HPDE6-E6E7 (cell line): ENCODE data around the gene SLC10A6.
A peak's percentile ranks its signal among the peaks of the same experiment; 100 is the strongest.
"Not testable (repeated sequence)": the region's sequence is repeated elsewhere in the genome, so short reads cannot be mapped to it uniquely, and the experiment has no call there.

ENCODE experiments used
- DNase-seq: peaks from one replicate; pipeline ENCODE4 v3.0.0; 2011; ENCODE audit warnings: missing footprints; ENCODE audit errors: extremely low spot score

The SLC10A6 gene, protein sequence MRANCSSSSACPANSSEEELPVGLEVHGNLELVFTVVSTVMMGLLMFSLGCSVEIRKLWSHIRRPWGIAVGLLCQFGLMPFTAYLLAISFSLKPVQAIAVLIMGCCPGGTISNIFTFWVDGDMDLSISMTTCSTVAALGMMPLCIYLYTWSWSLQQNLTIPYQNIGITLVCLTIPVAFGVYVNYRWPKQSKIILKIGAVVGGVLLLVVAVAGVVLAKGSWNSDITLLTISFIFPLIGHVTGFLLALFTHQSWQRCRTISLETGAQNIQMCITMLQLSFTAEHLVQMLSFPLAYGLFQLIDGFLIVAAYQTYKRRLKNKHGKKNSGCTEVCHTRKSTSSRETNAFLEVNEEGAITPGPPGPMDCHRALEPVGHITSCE

DNA sequence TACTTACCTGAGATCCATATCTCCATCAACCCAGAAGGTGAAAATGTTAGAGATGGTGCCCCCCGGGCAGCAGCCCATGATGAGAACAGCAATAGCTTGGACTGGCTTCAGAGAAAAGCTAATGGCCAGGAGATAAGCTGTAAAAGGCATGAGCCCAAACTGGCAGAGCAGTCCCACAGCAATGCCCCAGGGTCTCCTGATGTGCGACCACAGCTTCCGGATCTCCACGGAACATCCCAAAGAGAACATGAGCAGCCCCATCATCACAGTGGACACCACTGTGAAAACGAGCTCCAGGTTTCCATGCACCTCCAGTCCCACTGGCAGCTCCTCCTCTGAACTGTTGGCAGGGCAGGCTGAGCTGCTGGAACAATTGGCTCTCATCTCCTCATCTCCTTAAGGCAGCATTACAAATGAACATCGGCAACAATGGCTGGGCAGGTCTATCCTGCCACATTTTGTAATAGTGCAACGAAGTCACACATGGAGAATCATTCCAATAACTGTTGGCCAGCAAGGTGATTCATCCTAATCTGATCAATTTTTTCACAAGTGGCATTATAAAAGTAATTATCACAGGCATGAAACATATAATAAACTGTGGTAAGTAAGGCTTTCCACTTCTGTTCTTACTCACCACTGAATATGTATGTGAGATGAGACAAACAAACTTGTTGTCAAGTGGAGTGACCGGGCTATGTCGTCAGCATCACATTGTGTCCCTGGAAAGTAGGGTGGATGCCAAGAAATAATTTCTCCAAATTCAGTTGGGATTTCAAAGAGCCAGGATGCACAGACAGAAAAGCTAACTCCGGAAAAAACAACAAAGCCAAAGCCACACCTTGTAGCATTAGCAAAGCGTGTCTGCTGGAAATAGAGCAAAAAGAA, at the start of gene SLC10A6:
Gene SLC10A6 (minus strand): TSS at position 653 of the 888 bp plus-strand sequence. CDS start 269 bp downstream, at position 384.
- no peak for DNase-seq

DNA sequence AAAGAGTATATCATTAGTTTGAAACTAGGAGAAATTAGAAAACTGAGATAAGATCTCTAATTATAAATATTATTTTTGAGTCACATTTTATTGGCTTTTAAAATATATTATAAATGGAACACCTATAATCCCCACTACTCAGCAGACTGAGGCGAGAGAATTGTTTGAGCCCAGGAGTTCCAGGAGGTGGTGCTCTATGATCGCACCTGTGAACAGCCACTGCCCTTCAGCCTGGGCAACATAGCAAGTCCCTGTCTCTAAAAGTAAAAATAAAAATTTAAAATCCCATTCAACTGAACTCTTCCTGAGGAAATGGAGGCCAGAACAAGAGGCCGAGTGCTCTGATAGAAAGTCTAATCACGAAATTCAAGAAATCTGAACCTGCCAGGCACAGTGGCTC, 49.4 kb upstream of the SLC10A6 start:
- DNase-seq: no peak

DNA sequence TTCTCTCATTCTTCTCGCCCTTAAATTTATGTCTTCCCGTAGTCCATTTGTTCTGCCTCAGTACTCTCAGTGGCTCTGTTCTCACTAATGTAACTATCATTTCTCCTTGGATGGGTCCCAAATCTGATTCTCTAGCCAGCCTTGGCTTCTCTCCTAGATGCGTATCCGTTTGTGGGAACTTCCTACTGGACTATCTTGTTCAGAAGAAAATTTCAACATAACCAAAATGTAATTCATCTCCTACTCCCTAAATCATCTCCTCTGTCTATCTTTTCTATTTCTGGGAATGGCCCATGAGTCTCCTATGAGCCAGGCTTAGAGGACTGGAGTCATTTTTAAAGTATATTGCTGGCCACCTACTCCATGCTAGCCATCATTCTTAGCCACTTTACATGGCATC, 47.4 kb upstream of the SLC10A6 start:
- DNase-seq: no peak

DNA sequence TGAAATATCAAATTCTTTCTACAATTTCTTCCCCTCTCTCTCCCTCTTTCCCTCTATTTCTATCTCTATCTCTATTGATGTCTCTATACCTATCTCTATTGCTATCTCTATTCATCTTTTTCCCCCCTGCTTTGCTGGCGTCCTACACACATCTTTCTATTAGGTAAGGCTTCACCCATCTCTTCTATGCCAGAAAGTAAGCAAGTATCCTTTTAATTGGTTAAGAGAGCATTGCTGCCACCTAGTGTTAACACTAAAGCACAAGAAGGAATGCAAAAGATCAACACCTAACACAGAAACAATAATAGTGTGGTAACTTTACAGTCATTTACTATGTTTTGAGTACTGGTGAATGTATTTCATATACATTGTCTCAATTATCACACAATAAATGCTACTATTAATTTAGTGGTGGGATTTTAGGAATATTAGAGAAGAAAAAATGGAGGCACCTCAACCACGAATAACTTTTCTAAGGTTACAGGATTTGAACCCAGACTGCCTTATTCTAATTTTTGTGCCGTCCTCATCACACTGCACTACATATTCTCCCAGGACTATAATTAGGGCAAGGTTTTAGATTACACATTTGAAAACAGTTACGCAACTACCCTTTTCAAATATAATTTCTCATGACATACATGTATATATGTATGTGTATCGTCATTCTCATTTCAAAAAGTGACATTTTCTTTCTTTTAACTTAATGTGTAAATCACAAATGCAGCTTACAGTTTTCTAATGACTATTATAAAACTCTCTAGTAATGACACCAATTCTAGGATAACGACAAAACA, 46.7 kb upstream of the SLC10A6 start:
- DNase-seq: peak; percentile 35

DNA sequence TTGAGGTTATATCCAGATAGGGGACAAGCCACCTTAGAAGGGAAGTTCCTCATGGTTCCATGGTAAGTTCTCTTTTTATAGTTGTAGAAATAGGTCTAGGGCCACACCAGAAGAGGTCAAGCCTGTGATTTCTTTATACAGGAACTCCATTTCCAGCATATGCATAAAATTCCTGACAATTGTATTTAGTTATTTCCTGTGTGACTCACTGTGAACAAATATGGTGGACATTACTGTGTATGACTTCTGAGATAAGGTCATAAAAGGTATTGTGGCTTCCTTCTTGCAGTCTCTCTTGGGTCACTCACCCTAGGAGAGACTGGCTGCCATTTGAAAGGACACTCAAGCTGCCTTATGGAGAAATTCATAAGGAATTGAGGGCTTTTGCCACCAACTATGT, 45.3 kb upstream of the SLC10A6 start:
- no peak for DNase-seq

DNA sequence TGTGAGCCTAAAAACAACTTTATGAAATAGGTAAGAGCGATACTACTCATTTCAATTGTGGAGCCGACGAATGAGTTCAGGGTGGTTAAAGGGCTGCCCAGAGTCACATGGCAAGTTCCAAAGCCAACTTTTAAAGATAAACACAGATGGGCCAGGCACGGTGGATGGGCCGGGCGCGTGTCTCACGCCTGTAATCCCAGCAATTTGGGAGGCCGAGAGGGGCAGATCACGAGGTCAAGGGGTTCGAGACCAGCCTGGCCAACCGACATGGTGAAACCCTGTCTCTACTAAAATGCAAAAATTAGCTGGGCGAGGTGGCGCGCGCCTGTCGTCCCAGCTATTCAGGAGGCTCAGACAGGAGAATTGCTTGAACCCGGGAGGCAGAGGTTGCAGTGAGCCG, 44.0 kb upstream of the SLC10A6 start:
- no peak for DNase-seq

DNA sequence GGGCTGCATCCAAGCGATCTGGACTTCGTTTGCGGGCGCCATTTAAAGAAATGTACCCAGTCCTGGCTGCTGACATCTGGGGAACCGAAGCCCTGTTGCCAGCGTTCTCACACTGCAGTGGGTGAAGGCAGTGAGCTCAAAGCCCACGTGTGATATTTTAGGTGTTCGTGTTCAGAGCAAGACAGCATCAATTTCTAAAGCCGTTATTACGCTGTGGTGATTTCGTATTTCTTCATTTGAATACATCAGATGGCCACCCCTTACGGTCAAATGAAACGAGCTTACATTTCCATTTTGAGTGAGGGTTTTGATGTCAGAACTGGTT, 43.4 kb upstream of the SLC10A6 start:
- DNase-seq: no peak

DNA sequence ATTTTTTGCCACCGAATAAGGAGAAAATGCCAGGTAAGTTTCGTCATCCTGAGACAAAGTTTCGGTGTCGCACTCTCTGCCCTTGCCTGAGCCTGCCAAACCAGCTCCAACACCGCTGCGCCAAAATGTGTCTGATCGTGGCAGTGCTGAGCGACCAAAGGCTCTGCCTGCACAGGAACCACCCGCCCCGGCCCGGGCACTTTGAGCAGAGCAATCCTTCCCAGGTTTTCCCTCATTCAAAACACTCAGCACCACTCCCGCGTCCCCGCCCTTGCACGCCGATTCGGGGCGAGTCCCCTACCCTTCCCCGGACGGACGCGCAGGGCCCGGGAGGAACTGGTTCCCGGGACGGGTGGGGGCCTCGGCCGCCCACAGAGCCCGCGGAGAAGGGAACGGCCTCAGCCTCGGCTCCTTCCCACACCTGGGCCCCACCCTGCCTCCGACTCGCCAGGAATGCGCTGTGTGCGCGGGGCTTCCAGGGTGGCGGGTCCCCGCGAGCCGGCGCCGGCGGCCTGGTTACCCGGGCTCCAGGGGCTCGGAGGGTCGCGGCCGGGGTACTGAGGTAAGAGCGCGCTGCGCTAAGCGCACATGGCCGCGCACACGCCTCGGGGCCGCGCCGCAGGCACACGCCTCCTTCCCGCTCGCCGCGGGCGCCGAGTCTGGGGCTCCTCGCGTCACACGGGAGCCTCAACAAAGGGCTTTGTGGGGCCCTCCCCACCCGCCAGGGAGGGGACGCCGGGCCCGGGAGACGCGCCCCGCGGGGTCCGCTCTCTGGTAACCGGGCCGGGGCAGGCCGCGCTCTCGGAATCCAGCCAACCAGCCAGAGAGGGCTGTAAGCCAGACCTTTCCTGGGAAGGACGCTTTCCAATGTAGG, 42.8 kb upstream of the SLC10A6 start, which contains the start of gene C4orf36:
Gene C4orf36 (minus strand): TSS at position 661 of the 874 bp plus-strand sequence. CDS start 902 bp downstream, outside the sequence.
- DNase-seq: peak; percentile 58

DNA sequence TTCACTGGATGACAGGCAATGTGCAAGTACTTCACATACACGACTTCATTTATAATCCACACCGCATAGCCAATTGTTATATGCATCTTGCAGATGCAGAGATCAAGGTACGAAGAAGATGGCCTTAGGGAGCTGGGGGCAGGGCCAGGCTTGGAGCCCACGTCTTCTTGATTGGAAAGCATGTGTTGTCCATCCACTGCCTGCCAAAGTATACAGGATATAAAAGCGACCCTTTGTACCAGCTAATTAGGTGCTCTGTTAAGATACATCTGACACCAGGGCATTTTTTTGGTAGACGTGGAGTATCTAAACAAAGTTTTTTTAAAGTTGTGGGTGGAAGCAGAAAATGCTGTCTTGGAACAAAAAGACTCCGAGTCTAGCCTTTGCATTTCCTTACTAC, 41.6 kb upstream of the SLC10A6 start:
- no peak for DNase-seq

DNA sequence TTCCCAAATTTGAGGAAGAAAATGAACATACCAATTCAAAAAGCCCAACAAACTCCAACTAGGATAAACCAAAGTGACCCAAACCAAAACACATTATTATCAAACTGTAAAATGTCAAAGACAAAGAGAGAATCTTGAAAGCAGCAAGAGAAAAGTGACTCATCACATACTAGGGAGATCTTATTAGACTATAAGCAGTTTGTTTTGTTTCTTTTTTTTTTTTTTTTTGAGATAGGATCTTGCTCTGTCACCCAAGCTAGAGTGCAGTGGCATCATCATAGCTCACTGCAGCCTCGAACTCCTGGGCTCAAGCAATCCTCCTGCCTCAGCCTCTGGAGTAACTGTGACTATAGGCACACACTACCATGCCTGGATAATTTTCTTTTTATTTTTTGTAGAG, 30.5 kb upstream of the SLC10A6 start:
- no peak for DNase-seq

DNA sequence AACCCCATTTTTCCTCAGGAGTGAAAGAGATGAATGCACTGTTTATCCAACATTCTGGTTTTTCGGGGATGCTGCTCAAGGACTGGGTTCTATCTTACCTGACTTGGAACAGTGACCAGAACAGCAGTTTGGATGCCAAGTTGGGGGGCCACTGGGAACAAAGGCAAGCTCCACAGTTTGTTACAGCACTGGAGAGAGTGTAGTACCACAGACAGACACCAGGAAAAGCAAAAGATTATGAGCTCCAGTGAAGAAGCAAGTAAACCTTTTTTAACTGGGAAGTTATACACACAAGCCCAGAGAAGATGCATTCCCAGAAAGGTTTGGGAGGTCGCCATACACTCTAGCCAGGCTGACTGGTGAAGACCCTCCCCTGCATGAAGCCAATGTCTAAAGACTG, 29.5 kb upstream of the SLC10A6 start:
- DNase-seq: no peak

DNA sequence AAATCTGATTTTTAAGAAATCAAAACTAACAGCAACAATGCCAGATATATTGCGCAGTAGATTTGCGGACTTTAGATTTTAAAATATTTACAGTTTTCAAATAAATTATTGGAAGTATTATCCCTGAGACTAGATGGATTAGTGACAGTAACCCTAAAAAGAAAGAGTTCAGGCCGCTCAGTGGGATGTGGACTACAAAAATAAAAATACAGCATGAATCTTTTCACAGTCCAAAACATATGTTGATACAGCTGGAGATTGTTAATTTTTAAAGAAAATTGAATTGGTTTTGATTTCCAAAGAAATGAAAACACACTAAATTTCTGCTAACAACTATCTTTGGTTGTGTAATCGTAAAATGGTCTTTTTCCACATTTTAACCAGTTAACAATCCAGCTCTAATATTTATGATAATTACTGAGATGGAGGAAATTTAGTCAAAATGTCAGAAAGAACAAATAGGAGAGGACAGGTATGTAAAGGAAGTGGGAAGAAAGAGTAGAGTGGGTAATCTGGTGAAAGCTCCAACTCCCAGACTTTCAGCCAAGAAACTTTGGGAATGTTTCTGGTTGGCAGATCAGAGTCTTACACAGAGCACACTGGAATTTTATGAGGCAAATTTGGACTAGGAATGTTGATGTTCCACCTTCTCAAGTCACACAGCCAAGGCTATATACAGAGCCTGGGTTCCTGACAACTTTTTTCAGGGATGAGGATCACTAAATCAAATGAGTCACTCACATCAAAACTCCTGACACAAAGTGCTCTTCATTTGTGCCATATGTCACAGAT, 27.9 kb upstream of the SLC10A6 start:
- no peak for DNase-seq

DNA sequence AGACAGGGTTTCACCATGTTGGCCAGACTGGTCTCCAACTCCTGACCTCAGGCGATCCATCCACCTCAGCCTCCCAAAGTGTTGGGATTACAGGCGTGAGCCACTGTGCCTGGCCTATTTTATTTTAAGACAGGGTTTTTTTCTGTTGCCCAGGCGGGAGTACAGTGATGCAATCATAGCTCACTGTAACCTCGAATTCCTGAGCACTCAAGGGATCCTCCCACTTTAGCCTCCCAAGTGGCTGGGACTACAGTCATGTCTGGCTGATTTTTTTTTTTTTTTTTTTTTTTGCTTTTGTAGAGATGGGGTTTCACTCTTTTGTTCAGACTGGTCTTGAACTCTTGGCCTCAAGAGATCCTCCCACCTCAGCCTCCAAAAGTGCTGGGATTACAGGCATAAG, 26.3 kb upstream of the SLC10A6 start:
- DNase-seq: not testable (repeated sequence)

DNA sequence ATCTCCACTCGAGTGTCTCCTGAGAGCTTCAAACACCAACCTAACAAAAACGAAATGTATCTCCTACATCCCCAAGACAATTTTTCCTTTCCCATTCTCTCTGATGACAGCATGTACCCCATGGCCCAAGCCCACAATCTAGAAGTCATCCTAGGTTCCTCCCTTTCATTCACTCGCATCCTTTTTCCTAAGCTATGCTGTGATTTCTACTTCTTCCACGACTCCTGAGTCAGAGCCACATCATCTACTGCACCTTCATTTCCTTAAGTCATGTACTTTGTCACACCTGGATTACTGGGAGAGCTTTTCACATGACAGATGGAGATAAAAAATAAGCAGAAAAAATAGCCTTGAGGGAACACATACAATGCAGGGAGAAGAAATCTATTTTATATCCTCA, 23.0 kb upstream of the SLC10A6 start:
- DNase-seq: peak; percentile 28

DNA sequence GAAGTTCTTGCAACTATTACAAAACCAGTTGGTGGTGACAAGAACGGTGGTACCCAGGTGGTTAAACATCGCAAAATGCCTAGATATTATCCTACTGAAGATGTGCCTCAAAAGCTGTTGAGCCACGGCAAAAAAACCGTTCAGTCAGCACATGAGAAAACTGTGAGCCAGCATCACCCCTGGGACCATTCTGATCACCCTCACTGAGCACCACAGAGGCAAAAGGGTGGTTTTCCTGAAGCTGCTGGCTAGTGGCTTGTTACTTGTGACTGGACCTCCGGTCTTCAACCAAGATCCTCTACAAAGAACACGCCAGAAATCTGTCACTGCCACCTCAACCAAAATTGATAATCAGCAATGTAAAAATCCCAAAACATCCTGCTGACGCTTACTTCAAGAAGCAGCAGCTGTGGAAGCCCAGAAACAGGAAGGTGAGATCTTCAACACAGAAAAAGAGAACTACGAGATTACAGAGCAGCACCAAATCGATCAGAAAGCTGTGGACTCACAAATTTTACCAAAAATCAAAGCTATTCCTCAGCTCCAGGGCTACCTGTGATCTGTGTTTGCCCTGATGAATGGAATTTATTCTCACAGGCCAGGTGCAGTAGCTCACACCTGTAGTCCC, 21.4 kb upstream of the SLC10A6 start:
- DNase-seq: no peak

DNA sequence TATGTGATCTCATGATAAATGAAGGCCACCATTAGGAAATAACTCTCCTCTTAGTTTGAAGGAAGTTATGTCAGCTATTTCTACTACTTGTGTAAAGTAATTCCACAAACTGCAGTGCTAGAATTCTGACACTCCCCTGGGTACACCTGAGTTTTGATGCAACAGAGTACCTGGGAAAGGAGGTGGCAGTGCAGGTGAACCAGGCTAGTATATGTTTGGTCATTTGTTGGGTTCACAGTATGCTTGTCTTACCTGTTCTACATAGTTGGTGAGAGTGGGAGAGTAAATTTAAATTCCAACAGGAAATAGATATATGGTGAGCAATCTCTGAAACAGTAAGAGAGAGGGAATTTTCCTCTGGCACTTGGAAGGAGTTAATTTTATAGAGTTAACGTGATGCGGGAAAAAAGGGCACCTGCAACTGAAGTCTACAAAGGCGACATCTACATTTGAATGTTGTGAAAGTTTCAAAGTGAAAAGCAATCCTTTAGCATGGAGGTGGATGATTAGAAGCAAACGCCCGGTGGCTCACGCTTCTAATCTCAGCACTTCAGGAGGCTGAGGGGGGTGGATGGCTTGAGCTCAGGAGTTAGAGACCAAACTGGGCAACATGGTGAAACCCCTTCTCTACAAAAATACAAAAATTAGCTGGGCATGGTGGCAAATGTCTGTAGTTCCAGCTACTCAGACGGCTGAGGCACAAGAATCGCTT, 8.3 kb upstream of the SLC10A6 start:
- DNase-seq: peak; percentile 9

DNA sequence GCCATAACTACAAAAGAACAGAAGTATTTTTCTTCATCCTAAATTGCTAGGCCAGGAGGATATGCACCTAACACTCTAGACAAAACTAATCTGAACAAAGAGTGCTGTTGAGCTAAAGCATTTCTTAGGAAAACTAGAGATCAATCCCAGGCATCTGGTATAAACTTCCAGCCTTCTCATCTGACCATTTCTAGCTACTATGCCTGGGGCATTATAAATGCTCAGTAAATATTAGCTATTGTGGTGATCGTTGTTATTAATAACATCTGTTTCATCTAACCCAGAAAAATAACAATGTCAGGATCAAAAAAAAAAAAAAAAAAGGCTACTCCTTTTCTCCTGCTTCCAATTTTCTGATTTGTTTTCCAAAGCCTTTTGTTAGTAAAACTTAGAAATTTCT, 7.7 kb upstream of the SLC10A6 start:
- DNase-seq: no peak

DNA sequence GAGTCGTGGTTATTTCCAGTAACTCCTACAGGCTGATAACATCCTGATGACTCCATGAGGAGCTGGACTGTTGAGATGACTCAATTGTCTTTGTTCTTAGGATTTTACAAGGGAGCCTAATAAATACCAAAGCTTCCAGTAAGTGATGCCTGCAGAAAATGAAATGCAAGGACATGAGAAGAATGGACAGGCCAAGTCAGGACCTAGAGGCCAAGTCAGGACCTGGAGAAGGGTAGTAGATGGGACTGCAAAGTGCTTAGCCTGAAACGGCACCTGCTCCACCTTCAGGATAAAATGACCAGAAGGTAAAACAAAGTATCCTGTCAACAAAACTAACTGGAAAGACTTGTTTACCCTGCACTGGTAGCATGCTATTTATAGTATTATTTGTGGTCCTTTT, 6.4 kb upstream of the SLC10A6 start:
- DNase-seq: peak; percentile 43

DNA sequence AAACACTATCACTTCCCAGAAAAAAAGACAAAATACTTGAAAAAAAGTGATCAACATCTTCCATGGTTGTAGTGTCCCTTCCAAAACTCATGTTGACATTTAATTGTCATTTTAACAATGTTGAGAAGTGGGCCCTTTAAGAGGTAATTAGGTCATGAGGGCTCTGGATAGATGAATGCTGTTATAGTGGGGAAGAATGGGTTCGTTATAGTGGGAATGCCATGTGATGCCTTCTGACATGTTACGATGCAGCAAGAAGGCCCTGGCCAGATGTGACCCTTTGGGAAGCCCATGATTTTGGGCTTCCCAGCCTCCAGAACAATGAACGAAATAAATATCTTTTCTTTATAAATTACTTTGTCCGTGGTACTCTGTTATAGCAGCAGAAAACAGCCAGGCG, 4.0 kb upstream of the SLC10A6 start:
- DNase-seq: no peak
